GM12873 (cell line): ENCODE results near the gene CCDC30.
A peak's percentile ranks its signal among the peaks of the same experiment; 100 is the strongest.

Source experiments
- TF ChIP-seq, protein P1 (sequence below): IDR thresholded peaks from 2 replicates; pipeline ENCODE4 v1.5.1; 2012; ENCODE audit warnings: low read depth, mild to moderate bottlenecking, moderate library complexity, low read length, control low read depth; ENCODE audit not compliant: insufficient read depth; ENCODE audit errors: missing control alignments

The CCDC30 gene

GRCh38 chr1:42504535-42505128 lies 41.5 kb downstream of the CCDC30 start:
- TF ChIP-seq, protein P1, sequence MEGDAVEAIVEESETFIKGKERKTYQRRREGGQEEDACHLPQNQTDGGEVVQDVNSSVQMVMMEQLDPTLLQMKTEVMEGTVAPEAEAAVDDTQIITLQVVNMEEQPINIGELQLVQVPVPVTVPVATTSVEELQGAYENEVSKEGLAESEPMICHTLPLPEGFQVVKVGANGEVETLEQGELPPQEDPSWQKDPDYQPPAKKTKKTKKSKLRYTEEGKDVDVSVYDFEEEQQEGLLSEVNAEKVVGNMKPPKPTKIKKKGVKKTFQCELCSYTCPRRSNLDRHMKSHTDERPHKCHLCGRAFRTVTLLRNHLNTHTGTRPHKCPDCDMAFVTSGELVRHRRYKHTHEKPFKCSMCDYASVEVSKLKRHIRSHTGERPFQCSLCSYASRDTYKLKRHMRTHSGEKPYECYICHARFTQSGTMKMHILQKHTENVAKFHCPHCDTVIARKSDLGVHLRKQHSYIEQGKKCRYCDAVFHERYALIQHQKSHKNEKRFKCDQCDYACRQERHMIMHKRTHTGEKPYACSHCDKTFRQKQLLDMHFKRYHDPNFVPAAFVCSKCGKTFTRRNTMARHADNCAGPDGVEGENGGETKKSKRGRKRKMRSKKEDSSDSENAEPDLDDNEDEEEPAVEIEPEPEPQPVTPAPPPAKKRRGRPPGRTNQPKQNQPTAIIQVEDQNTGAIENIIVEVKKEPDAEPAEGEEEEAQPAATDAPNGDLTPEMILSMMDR = no peak

DNA sequence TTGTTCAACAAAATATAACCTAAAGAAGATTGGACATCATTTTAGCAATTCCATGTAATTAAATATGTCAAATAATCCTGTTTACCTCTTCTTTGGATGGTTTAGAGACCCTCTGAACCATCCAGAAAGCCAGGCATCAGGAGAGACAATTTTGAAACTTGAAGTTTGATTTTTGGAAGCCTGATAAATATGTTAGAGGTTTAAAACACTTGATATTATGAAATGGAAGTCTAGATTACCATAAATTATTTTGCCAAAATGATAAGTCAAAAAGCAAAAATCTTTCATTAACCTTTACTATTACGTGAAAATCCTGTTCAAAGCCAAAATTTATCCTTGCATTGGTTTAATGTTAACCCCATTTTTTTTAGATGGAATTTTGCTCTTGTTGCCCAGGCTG lies 43.5 kb downstream of the CCDC30 start:
- TF ChIP-seq, protein P1 = no peak

GRCh38 chr1:42511581-42512155 lies 48.6 kb downstream of the CCDC30 start:
- TF ChIP-seq, protein P1 = peak; percentile 42

DNA sequence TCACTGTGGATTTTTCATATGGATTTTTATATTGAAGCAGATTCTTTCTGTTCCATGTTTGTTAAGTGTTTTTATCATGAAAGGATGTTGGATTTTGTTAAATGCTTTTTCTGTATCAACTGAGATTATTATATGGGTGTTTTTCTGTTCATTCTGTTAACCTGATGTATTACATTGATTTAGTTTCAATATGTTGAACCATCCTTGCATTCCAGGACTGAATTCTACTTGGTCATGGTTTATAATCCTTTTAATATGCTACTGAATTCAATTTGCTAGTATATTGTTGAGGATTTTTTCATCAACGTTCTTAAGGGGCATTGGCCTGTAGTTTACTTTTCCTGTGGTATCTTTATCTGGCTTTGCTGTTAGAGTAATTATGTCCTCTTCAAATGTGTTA lies 55.8 kb downstream of the CCDC30 start:
- TF ChIP-seq, protein P1 = no peak

- TF ChIP-seq, protein P1 = no peak
These were observed 60.1 kb downstream of the CCDC30 start for GRCh38 chr1:42523171-42523570.

- TF ChIP-seq, protein P1 = no peak
These were observed 61.2 kb downstream of the CCDC30 start for GRCh38 chr1:42524330-42524729.

DNA sequence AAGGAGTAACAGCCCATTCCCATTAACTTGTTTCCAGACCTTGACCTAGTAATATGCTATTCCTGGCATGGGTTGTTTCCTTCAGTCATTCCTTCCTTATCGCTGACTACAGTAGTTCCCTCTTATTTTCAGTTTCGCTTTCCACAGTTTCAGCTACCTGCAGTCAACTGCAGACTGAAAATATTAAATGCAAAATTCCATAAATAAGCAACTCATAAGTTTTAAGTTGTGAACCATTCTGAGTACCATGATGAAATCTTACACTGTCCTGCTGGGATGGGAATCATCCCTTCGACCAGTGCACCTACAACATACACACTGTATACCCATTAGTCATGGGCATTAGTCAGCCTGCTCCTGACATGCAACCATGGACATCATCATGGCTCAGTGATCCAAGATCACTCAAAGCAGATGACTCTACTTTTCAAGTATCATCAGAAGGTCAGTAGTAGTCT lies 66.7 kb downstream of the CCDC30 start:
- TF ChIP-seq, protein P1 = no peak
